Gastrocnemius medialis (tissue), 4 donors: Measurements from ENCODE around the gene ERVMER34-1.

Experiments used
- POLR2A ChIP-seq, 2 donors: fragments of 450-650 bp; IDR thresholded peaks; one replicate each; pipeline ENCODE4 v1.6.1; 2017; ENCODE audit warnings: antibody characterized with exemption in 2 of 2, mild to moderate bottlenecking in 2 of 2, moderate library complexity in 2 of 2
- TF ChIP-seq, protein P1 (sequence below), 5 experiments: fragments of 450-650 bp in 3 of 5; fragments of 200-600 bp in 2 of 5; sonication (generic) in 2 of 5; IDR thresholded peaks in 4 of 5; conservative IDR thresholded peaks in 1 of 5; 1 replicate in 4 of 5; 2 replicates in 1 of 5; pipeline ENCODE4 v1.5.1; 2016 to 2019; ENCODE audit warnings: antibody characterized with exemption in 5 of 5, mild to moderate bottlenecking in 3 of 5, moderate library complexity in 3 of 5

DNA sequence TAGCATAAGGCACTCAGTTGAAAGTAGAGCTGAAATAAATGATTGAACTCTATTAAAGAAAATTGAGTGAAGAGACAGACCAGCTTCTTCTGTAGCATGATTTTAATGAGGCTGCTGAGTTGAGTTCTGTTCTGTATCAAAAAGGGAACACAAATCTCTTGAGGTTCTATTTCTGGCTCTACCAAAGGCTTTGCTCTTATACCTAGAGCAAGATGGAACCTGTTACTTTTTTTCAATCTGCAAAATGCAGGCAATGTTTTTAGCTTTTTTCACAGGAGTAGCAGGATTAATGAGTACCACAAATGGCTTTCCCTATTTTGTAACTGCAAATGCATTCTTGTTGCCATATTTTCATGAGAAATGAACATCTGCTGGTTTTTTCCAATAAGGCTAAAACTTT is 4.2 kb upstream of the ERVMER34-1 start:
- TF ChIP-seq, protein P1, sequence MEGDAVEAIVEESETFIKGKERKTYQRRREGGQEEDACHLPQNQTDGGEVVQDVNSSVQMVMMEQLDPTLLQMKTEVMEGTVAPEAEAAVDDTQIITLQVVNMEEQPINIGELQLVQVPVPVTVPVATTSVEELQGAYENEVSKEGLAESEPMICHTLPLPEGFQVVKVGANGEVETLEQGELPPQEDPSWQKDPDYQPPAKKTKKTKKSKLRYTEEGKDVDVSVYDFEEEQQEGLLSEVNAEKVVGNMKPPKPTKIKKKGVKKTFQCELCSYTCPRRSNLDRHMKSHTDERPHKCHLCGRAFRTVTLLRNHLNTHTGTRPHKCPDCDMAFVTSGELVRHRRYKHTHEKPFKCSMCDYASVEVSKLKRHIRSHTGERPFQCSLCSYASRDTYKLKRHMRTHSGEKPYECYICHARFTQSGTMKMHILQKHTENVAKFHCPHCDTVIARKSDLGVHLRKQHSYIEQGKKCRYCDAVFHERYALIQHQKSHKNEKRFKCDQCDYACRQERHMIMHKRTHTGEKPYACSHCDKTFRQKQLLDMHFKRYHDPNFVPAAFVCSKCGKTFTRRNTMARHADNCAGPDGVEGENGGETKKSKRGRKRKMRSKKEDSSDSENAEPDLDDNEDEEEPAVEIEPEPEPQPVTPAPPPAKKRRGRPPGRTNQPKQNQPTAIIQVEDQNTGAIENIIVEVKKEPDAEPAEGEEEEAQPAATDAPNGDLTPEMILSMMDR (IDR thresholded peaks at IDR 0.05 in 4 of 5, conservative IDR thresholded peaks at IDR 0.05 in 1 of 5) = no peak
- no peak for TF ChIP-seq POLR2A (IDR thresholded peaks at IDR 0.05)
